HepG2 (cell line): ENCODE data around the gene PIAS1. TPM values are rescaled to one million over a fixed set of nuclear protein-coding genes. Genes with fewer than 3 reads are reported as not detected.

Experiments
- ARID2 ChIP-seq: sonication (generic); formaldehyde crosslinking; IDR thresholded peaks from 2 replicates; pipeline ENCODE4 v1.8.1; 2022; ENCODE audit warnings: mild to moderate bottlenecking, missing genetic modification reagents, borderline replicate concordance
- GRHL1 ChIP-seq: sonication (generic); formaldehyde crosslinking; conservative IDR thresholded peaks from 2 replicates; pipeline ENCODE4 v1.8.0; 2022; ENCODE audit warnings: missing genetic modification reagents
- GTF3A ChIP-seq: sonication (generic); formaldehyde crosslinking; conservative IDR thresholded peaks from 2 replicates; pipeline ENCODE4 v1.4.0; 2020; ENCODE audit warnings: mild to moderate bottlenecking, missing genetic modification reagents
- NBN ChIP-seq: fragments of 450-650 bp; conservative IDR thresholded peaks from 2 replicates; pipeline ENCODE4 v1.6.1; 2017
- PCBP2 ChIP-seq: fragments of 200-400 bp; formaldehyde crosslinking; optimal IDR thresholded peaks from 2 replicates; pipeline ENCODE3; 2018; ENCODE audit warnings: low read length, low read depth; ENCODE audit not compliant: poor library complexity, severe bottlenecking
- PHF21A ChIP-seq: sonication (generic); formaldehyde crosslinking; IDR thresholded peaks from 2 replicates; pipeline ENCODE4 v1.5.0; 2020; ENCODE audit warnings: mild to moderate bottlenecking, missing genetic modification reagents
- REST ChIP-seq, 2 experiments: IDR thresholded peaks; 2 replicates each; pipeline ENCODE4 v1.6.1; 2011 to 2012; ENCODE audit warnings: low read length in 2 of 2, borderline replicate concordance in 1 of 2, low read depth in 1 of 2, mild to moderate bottlenecking in 1 of 2, moderate library complexity in 1 of 2
- SKI ChIP-seq: fragments of 450-650 bp; IDR thresholded peaks from one replicate; pipeline ENCODE4 v1.6.1; 2018; ENCODE audit warnings: mild to moderate bottlenecking; ENCODE audit not compliant: partially characterized antibody
- SRSF4 ChIP-seq: fragments of 200-400 bp; formaldehyde crosslinking; IDR thresholded peaks from one replicate; pipeline ENCODE4 v1.6.1; 2018; ENCODE audit warnings: mild to moderate bottlenecking, low read depth, low read length, moderate library complexity; ENCODE audit not compliant: poor library complexity, severe bottlenecking
- TCF12 ChIP-seq, 2 experiments: fragments of 450-650 bp in 1 of 2; sonication (generic) in 1 of 2; formaldehyde crosslinking in 1 of 2; IDR thresholded peaks; 2 replicates each; pipeline versions ENCODE4 v1.6.1 to v1.8.0; 2017 to 2022; ENCODE audit warnings: antibody characterized with exemption in 1 of 2, mild to moderate bottlenecking in 1 of 2, missing genetic modification reagents in 1 of 2, moderate library complexity in 1 of 2
- ZBTB25 ChIP-seq: IDR thresholded peaks from 2 replicates; pipeline ENCODE4 v1.6.1; 2018; ENCODE audit warnings: missing genetic modification reagents
- ZBTB8A ChIP-seq: sonication (generic); formaldehyde crosslinking; IDR thresholded peaks from 2 replicates; pipeline ENCODE4 v1.4.0; 2020; ENCODE audit warnings: mild to moderate bottlenecking, low read depth, missing genetic modification reagents, borderline replicate concordance
- ZNF205 ChIP-seq: IDR thresholded peaks from 2 replicates; pipeline ENCODE4 v1.6.1; 2018; ENCODE audit warnings: missing biosample characterization, missing genetic modification reagents
- ZNF33B ChIP-seq: sonication (generic); formaldehyde crosslinking; IDR thresholded peaks from 2 replicates; pipeline ENCODE4 v1.5.1; 2020; ENCODE audit warnings: mild to moderate bottlenecking, missing genetic modification reagents
- ZNF510 ChIP-seq: sonication (generic); formaldehyde crosslinking; IDR thresholded peaks from 2 replicates; pipeline ENCODE4 v1.4.0; 2020; ENCODE audit warnings: low read depth, mild to moderate bottlenecking, missing genetic modification reagents
- ZSCAN31 ChIP-seq: sonication (generic); formaldehyde crosslinking; IDR thresholded peaks from 2 replicates; pipeline ENCODE4 v1.5.0; 2020; ENCODE audit warnings: low read depth, mild to moderate bottlenecking, missing genetic modification reagents
- polyA plus RNA-seq, 8 experiments: library from polyadenylated mRNA; depleted of rRNA in 3 of 8; stranded (reverse) in 7 of 8; unstranded in 1 of 8; fragments of >200 nt; fragmentation: Illumina TruSeq in 4 of 8; extraction: Trizol in 4 of 8; gene quantifications; 2 replicates each; pipeline versions ENCODE4 v1.2.1 to v1.2.3, GENCODE V29; 2011 to 2016; ENCODE audit warnings: low read depth in 4 of 8, missing spikeins in 1 of 8, mixed read lengths in 1 of 8; ENCODE audit not compliant: insufficient read depth in 1 of 8
- total RNA-seq, 5 experiments: library from RNA; depleted of rRNA; stranded (reverse); fragments of >200 nt; fragmentation: Illumina TruSeq; extraction: Trizol; gene quantifications; 2 replicates each; pipeline ENCODE4 v1.2.3, GENCODE V29; 2016; ENCODE audit warnings: low read depth in 1 of 5
- TF ChIP-seq, protein P1 (sequence below): sonication (generic); formaldehyde crosslinking; IDR thresholded peaks from 2 replicates; pipeline ENCODE4 v1.8.1; 2023; ENCODE audit warnings: mild to moderate bottlenecking, missing genetic modification reagents
- TF ChIP-seq, protein P2 (sequence below): sonication (generic); formaldehyde crosslinking; IDR thresholded peaks from 2 replicates; pipeline ENCODE4 v1.4.0; 2020; ENCODE audit warnings: missing genetic modification reagents, borderline replicate concordance

PIAS1 gene
- total and polyA plus RNA-seq, 2 of the 13 experiments (the other 11 are each of a cell fraction or from before 2014, with no cell fraction given), result 20.7 to 33.7 TPM

GRCh38 chr15:68204776-68205557 is 150.9 kb downstream of the PIAS1 start, which contains the start of gene CALML4 (continued):
- TF ChIP-seq REST (IDR thresholded peaks at IDR 0.05; ENCODE audit: borderline replicate concordance in 1 of 2, low read depth in 1 of 2, low read length in 2 of 2) (no peak), ZNF33B (CRISPR knock-in tag) (no peak), GRHL1 (CRISPR knock-in tag) (no peak), ZNF510 (CRISPR knock-in tag) (no peak), PHF21A (CRISPR knock-in tag) (peak; percentile 19; the same call in 1 of the 2 replicates), SKI (no peak), ZSCAN31 (CRISPR knock-in tag) (no peak), PCBP2 (no peak), NBN (no peak), TCF12 (IDR thresholded peaks at IDR 0.05) (no peak), TCF12 (CRISPR knock-in tag; IDR thresholded peaks at IDR 0.05) (no peak), SRSF4 (no peak), GTF3A (no peak), ARID2 (CRISPR knock-in tag) (no peak), ZBTB8A (CRISPR knock-in tag) (no peak), ZBTB25 (CRISPR knock-in tag) (no peak), ZNF205 (CRISPR knock-in tag) (no peak)
- TF ChIP-seq, protein P1, sequence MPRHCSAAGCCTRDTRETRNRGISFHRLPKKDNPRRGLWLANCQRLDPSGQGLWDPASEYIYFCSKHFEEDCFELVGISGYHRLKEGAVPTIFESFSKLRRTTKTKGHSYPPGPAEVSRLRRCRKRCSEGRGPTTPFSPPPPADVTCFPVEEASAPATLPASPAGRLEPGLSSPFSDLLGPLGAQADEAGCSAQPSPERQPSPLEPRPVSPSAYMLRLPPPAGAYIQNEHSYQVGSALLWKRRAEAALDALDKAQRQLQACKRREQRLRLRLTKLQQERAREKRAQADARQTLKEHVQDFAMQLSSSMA (CRISPR knock-in tag), result no peak
- TF ChIP-seq, protein P2, sequence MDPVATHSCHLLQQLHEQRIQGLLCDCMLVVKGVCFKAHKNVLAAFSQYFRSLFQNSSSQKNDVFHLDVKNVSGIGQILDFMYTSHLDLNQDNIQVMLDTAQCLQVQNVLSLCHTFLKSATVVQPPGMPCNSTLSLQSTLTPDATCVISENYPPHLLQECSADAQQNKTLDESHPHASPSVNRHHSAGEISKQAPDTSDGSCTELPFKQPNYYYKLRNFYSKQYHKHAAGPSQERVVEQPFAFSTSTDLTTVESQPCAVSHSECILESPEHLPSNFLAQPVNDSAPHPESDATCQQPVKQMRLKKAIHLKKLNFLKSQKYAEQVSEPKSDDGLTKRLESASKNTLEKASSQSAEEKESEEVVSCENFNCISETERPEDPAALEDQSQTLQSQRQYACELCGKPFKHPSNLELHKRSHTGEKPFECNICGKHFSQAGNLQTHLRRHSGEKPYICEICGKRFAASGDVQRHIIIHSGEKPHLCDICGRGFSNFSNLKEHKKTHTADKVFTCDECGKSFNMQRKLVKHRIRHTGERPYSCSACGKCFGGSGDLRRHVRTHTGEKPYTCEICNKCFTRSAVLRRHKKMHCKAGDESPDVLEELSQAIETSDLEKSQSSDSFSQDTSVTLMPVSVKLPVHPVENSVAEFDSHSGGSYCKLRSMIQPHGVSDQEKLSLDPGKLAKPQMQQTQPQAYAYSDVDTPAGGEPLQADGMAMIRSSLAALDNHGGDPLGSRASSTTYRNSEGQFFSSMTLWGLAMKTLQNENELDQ (CRISPR knock-in tag), result no peak
